K562 (cell line): ENCODE data around the gene ALOX12B. TPM values are rescaled to one million over a fixed set of nuclear protein-coding genes. Genes with fewer than 3 reads are reported as not detected.

ENCODE experiments used
- ATF4 ChIP-seq: fragments of 450-650 bp; formaldehyde crosslinking; IDR thresholded peaks from 2 replicates; pipeline ENCODE4 v1.4.0; 2022; ENCODE audit warnings: mild to moderate bottlenecking, moderate library complexity
- CC2D1A ChIP-seq: fragments of 450-650 bp; IDR thresholded peaks from 2 replicates; pipeline ENCODE4 v1.6.1; 2017; ENCODE audit warnings: mild to moderate bottlenecking
- CEBPZ ChIP-seq: fragments of 150-350 bp; IDR thresholded peaks from 2 replicates; pipeline ENCODE4 v1.6.1; 2014; ENCODE audit warnings: low read depth, mild to moderate bottlenecking, low read length, borderline replicate concordance
- DIDO1 ChIP-seq: fragments of 450-650 bp; IDR thresholded peaks from 2 replicates; pipeline ENCODE4 v1.6.1; 2016; ENCODE audit warnings: low read depth, missing biosample characterization, missing genetic modification characterization
- HMG20A ChIP-seq: fragments of 450-650 bp; formaldehyde crosslinking; conservative IDR thresholded peaks from 2 replicates; pipeline ENCODE4 v1.4.0; 2020; ENCODE audit warnings: mild to moderate bottlenecking, mixed read lengths
- HNRNPH1 ChIP-seq: fragments of 200-400 bp; formaldehyde crosslinking; optimal IDR thresholded peaks from 2 replicates; pipeline ENCODE3; 2017; ENCODE audit warnings: low read depth, mild to moderate bottlenecking, low read length, moderate library complexity
- LARP7 ChIP-seq: fragments of 450-650 bp; IDR thresholded peaks from 2 replicates; pipeline ENCODE4 v1.6.1; 2016
- MAZ ChIP-seq, 2 experiments: fragments of 450-650 bp in 1 of 2; sonication (generic) in 1 of 2; formaldehyde crosslinking; IDR thresholded peaks in 1 of 2; conservative IDR thresholded peaks in 1 of 2; 2 replicates each; pipeline versions ENCODE4 v1.4.0 to v1.5.0; 2020; ENCODE audit warnings: mild to moderate bottlenecking in 1 of 2, missing genetic modification reagents in 1 of 2
- MBD2 ChIP-seq: sonication (generic); IDR thresholded peaks from 2 replicates; pipeline ENCODE4 v1.6.1; 2016; ENCODE audit warnings: low read depth, borderline replicate concordance
- NKRF ChIP-seq: fragments of 450-650 bp; IDR thresholded peaks from 2 replicates; pipeline ENCODE4 v1.6.1; 2016; ENCODE audit warnings: borderline replicate concordance
- SAP30 ChIP-seq: fragments of 200-600 bp; sonication (generic); IDR thresholded peaks from 2 replicates; pipeline ENCODE4 v1.6.1; 2012; ENCODE audit warnings: borderline replicate concordance, low read depth, mild to moderate bottlenecking, moderate library complexity, low read length, control low read depth, inconsistent platforms; ENCODE audit not compliant: insufficient read depth, poor library complexity, severe bottlenecking
- SREBF2 ChIP-seq: sonication (generic); formaldehyde crosslinking; IDR thresholded peaks from 2 replicates; pipeline ENCODE4 v1.4.0; 2020; ENCODE audit warnings: mild to moderate bottlenecking, missing genetic modification reagents
- ZNF280B ChIP-seq: fragments of 250-450 bp; sonication (Bioruptor Pico); IDR thresholded peaks from 2 replicates; pipeline ENCODE4 v1.5.1; 2021; ENCODE audit warnings: mild to moderate bottlenecking
- ZNF3 ChIP-seq: fragments of 250-450 bp; sonication (Bioruptor Pico); IDR thresholded peaks from 2 replicates; pipeline ENCODE4 v1.5.0; 2021; ENCODE audit warnings: mild to moderate bottlenecking, moderate library complexity
- ZNF561 ChIP-seq: fragments of 450-650 bp; formaldehyde crosslinking; conservative IDR thresholded peaks from 2 replicates; pipeline ENCODE4 v1.4.0; 2020; ENCODE audit warnings: mild to moderate bottlenecking, moderate library complexity
- ZNF79 ChIP-seq: fragments of 250-450 bp; sonication (Bioruptor Pico); IDR thresholded peaks from 2 replicates; pipeline ENCODE4 v1.4.0; 2020; ENCODE audit warnings: low read depth, mild to moderate bottlenecking, moderate library complexity
- polyA plus RNA-seq, 8 experiments: library from polyadenylated mRNA; depleted of rRNA in 4 of 8; stranded (reverse) in 5 of 8; unstranded in 3 of 8; fragments of >200 nt; fragmentation: Nextera tagmentation in 2 of 8; fragmentation: Illumina TruSeq in 1 of 8; extraction: Ambion mirVana in 2 of 8; extraction: Trizol in 1 of 8; gene quantifications; 2 replicates each; pipeline versions ENCODE4 v1.2.1 to v1.2.3, GENCODE V29; 2011 to 2014; ENCODE audit warnings: inconsistent platforms in 1 of 8, missing spikeins in 1 of 8
- total RNA-seq, 7 experiments: library from RNA; depleted of rRNA in 6 of 7; stranded (reverse); fragments of >200 nt in 6 of 7; fragmentation: Illumina TruSeq in 2 of 7; extraction: Trizol in 2 of 7; gene quantifications; 2 replicates each; pipeline versions ENCODE4 v1.2.1 to v1.2.3, GENCODE V29; 2011 to 2021; ENCODE audit warnings: low replicate concordance in 1 of 7

ALOX12B gene
- total and polyA plus RNA-seq, 9 of the 15 experiments (the other 6 are each of a cell fraction or from before 2014, with no cell fraction given) = not detected

GRCh38 chr17:8120520-8121406 lies 33.2 kb upstream of the ALOX12B start (continued):
- TF ChIP-seq ZNF79 (CRISPR knock-in tag) = no peak
- TF ChIP-seq HMG20A = 0 out of 2 replicates have a peak, but pooled peaks have one; percentile 33
- no peak for TF ChIP-seq ZNF280B (CRISPR knock-in tag)
- TF ChIP-seq SAP30 = no peak
- TF ChIP-seq CC2D1A = no peak
- TF ChIP-seq HNRNPH1 = no peak
- TF ChIP-seq DIDO1 = no peak
- peak; percentile 39; the same call in 1 of the 2 replicates for TF ChIP-seq NKRF
- TF ChIP-seq SREBF2 = no peak
- no peak for TF ChIP-seq ATF4
- 0 out of 4 replicates have a peak, but pooled peaks of 1 of the 2 experiments have one; percentile 19 for TF ChIP-seq MAZ (CRISPR knock-in tag; conservative IDR thresholded peaks at IDR 0.05 in 1 of 2, IDR thresholded peaks at IDR 0.05 in 1 of 2)
- TF ChIP-seq CEBPZ = no peak
- no peak for TF ChIP-seq ZNF561 (CRISPR knock-in tag)
- TF ChIP-seq LARP7 = no peak
- TF ChIP-seq MBD2 = no peak
- TF ChIP-seq ZNF3 (CRISPR knock-in tag) = no peak
